ENCODE data around the gene NDEL1.

Gene NDEL1

DNA sequence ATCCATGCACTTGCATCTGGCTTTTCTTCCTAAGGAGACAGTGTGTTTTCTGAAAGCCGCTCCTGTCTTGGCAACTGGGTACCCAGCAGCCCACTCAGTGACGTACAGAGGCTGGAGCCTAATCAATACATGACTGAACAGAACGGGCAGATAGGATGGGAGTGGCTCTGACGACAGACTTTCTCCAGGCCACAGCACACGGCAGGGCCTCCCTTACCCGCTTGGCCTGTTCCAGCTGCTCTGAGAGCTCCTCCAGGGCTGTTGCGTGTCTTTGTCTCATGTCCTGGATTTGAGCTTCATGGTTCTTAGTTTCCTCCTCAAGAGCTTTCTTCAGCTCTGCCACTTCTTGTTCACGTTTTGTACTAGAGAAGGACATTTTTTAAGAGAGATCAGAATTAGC lies 64.9 kb downstream of the NDEL1 start:
- DNase-seq: no peak

DNA sequence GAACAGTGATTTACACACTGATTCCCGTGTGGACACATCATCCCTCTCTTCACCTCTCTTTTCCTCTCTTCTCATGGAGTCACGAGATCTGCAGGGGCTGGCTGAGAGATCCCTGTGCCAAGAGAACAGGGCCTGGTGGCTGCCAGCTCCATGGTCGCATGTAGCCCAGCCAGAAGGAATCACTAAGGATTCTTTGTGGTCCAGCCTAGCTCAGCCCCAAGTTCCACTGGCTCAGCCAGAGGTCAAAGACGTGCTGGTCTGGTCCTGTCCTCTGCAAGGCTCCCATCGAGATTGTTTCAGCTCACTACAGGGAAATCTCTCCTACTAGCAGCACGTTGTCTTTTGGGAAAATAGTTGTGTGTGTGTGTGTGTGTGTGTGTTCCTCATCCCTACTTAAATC lies 66.4 kb downstream of the NDEL1 start:
- no peak for DNase-seq

GRCh38 chr17:8503368-8503767 lies 67.7 kb downstream of the NDEL1 start:
- DNase-seq: no peak

DNA sequence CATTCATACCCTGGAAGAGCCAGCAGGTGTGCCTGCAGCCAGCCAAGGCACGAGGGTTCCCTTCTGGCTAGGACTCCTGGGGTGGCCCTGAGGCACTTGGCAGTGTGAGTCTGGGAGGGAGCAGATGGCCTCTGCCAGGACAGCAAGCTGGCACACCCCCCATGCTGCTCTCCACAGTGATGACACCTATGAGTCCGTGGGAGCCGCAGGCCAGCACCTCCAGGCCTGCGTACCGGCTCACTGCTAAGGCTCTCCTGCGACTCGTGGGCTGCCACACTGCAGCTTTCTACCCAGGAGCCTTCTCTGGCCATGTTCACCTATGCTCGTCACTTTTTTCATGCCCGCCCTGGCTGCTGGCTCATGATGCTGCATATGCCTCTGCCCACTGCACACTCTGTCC lies 68.1 kb downstream of the NDEL1 start:
- DNase-seq: no peak

- no peak for DNase-seq
These were observed 69.0 kb downstream of the NDEL1 start for GRCh38 chr17:8504460-8505207.

DNA sequence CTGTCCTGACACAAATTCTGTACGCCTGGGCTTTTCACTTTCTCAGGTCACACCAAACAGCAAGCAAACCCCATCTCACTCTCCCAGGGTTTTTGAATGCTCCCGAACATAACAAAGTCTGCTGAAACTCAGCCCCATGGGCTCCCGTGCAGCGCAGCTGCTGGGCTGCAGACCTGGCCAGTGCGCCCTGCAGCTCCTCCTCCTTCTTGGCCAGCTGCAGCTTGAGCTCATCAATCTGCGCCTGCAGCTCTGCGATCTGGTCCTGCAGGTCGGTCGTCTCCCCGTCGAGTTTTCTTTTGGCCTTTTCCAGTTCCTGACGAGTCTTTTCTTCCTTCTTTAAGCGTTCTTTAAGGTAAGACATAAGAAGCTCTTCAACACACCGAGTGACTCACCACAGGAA lies 70.5 kb downstream of the NDEL1 start:
- DNase-seq: no peak

DNA sequence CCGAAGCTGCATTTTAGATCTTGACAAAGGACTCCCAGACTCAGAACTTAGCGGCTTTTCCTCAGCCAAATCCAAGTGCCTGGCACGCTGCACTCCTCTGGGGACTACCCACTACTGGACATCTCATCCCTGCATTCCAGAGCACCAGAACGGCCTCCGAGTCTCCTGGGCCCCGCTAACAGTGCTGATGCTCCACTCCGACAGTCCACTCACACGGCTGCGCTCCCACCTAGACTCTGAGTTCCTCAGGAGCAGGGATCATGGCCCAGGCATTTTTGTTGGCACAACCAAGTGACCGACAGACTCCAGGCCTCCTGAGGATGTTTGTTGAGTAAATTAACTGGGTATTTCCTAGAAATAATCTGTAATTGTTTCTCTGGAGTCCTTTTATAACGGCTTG lies 79.1 kb downstream of the NDEL1 start:
- DNase-seq: no peak
